Vagina (tissue), 2 donors: ENCODE measurements around the gene ANKRD11.

ENCODE experiments used
- POLR2A ChIP-seq, 2 donors: fragments of 450-650 bp; IDR thresholded peaks; one replicate each; pipeline ENCODE4 v1.6.1; 2017; ENCODE audit warnings: antibody characterized with exemption in 2 of 2, mild to moderate bottlenecking in 2 of 2, moderate library complexity in 2 of 2
- POLR2AphosphoS5 ChIP-seq, 2 donors: sonication (generic); formaldehyde crosslinking; IDR thresholded peaks; one replicate each; pipeline ENCODE4 v1.9.0; 2017; ENCODE audit warnings: antibody characterized with exemption in 2 of 2, mild to moderate bottlenecking in 2 of 2, low read depth in 1 of 2; ENCODE audit not compliant: insufficient read depth in 1 of 2
- TF ChIP-seq, protein P1 (sequence below), 3 experiments: fragments of 450-650 bp in 2 of 3; fragments of 200-600 bp in 1 of 3; sonication (generic) in 1 of 3; IDR thresholded peaks; one replicate each; pipeline ENCODE4 v1.5.1; 2017 to 2019; ENCODE audit warnings: antibody characterized with exemption in 3 of 3, mild to moderate bottlenecking in 2 of 3, moderate library complexity in 2 of 3

DNA sequence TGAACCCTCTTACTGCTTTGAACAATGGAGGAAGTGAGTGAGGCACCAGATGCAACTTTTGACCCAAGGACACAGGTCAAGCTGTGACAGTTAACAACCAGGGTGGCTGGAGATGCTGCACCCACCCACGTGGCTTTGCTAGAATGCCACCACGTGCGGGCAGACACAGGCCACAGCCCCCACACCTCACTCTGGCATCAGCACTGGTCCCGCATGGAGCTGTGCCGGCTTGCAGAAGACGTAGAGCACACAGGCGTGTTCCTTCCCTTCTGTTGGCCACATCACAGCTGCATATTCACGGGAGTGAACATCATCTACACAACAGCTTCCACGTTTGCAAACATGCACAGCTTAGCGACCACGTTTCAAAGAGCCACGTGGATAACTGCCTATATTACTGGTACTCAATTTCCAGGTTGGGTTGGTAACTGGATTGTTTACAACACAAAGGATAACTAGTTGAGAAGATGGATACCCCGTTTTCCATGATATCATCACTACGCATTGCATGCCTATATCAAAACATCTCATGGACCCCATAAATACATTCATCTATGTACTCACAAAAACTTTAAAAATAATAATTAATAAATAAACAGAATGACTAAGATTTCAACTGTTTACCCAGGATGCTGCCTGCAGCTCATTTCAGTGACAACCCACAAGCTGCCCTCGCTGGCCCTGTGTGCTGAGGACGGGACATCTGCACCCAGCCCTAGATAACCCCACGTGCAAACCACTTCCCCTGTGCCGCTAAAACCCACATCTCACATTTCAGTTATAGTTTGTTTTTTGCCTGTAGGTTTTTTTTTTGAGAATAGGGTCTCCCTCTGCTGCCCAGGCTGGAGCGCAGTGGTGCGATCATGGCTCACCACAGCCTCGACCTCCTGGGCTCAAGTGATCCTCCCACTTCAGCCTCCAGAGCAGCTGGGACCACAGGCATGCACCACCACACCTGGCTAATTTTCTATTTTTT is 132.0 kb downstream of the ANKRD11 start:
- TF ChIP-seq, protein P1, sequence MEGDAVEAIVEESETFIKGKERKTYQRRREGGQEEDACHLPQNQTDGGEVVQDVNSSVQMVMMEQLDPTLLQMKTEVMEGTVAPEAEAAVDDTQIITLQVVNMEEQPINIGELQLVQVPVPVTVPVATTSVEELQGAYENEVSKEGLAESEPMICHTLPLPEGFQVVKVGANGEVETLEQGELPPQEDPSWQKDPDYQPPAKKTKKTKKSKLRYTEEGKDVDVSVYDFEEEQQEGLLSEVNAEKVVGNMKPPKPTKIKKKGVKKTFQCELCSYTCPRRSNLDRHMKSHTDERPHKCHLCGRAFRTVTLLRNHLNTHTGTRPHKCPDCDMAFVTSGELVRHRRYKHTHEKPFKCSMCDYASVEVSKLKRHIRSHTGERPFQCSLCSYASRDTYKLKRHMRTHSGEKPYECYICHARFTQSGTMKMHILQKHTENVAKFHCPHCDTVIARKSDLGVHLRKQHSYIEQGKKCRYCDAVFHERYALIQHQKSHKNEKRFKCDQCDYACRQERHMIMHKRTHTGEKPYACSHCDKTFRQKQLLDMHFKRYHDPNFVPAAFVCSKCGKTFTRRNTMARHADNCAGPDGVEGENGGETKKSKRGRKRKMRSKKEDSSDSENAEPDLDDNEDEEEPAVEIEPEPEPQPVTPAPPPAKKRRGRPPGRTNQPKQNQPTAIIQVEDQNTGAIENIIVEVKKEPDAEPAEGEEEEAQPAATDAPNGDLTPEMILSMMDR (IDR thresholded peaks at IDR 0.05): no peak
- TF ChIP-seq POLR2AphosphoS5 (IDR thresholded peaks at IDR 0.05; ENCODE audit: insufficient read depth in 1 of 2, low read depth in 1 of 2): no peak
- TF ChIP-seq POLR2A (IDR thresholded peaks at IDR 0.05): no peak
